Left lung (tissue), 10 donors: ENCODE data around the gene KCNG1. TPM values are rescaled to one million over a fixed set of nuclear protein-coding genes. Genes with fewer than 3 reads are reported as not detected.

Source experiments
- ATAC-seq: fragments of 200-7000 bp; cut with Tn5 transposase; one replicate; pipeline ENCODE4 v1.9.1; 2020; ENCODE audit warnings: moderate library complexity
- DNase-seq, 4 donors: peaks; one replicate each; pipeline ENCODE4 v3.0.0-alpha.2; 2013 to 2020
- H3K27ac ChIP-seq, 2 donors: fragments of 200-600 bp; sonication (generic) in 1 of 2; one replicate each; pipeline versions ENCODE4 v1.5.0 to v1.8.0; 2020 to 2021
- H3K27me3 ChIP-seq, 2 donors: fragments of 200-600 bp; sonication (generic) in 1 of 2; one replicate each; pipeline versions ENCODE4 v1.5.0 to v1.8.0; 2020 to 2021
- H3K36me3 ChIP-seq, 2 donors: fragments of 200-600 bp; sonication (generic) in 1 of 2; one replicate each; pipeline versions ENCODE4 v1.5.0 to v1.8.0; 2020 to 2021
- H3K4me1 ChIP-seq, 2 donors: fragments of 200-600 bp; one replicate each; pipeline ENCODE4 v1.8.0; 2021
- H3K4me3 ChIP-seq, 2 donors: fragments of 200-600 bp; sonication (generic) in 1 of 2; one replicate each; pipeline versions ENCODE4 v1.5.0 to v1.8.0; 2020 to 2021; ENCODE audit warnings: mild to moderate bottlenecking in 1 of 2
- H3K9me3 ChIP-seq, 2 donors: fragments of 200-600 bp; sonication (generic) in 1 of 2; one replicate each; pipeline versions ENCODE4 v1.5.0 to v1.8.0; 2020 to 2021
- intact Hi-C, 2 donors: fragments of 100-400 bp; cut with DNase I; formaldehyde crosslinking; loops; one replicate each; pipeline versions ENCODE4 v1.11.2 to v1.14.2; 2022
- polyA plus RNA-seq, 6 donors: library from polyadenylated mRNA; unstranded; fragments of 120-200 nt; gene quantifications; one replicate each; pipeline ENCODE4 v1.2.1, GENCODE V29; 2013; ENCODE audit not compliant: insufficient read length in 6 of 6
- total RNA-seq, 2 donors: library from RNA; stranded (reverse); fragmentation: NEBNext Ultra II Directional; extraction: Animal tissue kit (Norgen Biotek cat#: 25700); gene quantifications; one replicate each; pipeline ENCODE4 v1.2.1, GENCODE V29; 2021
- TF ChIP-seq, protein P1 (sequence below), 2 donors: fragments of 200-600 bp; sonication (generic) in 1 of 2; IDR thresholded peaks; one replicate each; pipeline versions ENCODE4 v1.5.0 to v1.8.0; 2021; ENCODE audit warnings: antibody characterized with exemption in 2 of 2
- donor health status: DM: no; HTN: yes; CAD: no.
- donor health status: DM: no; HTN: no; CAD: no.

KCNG1 gene
- total and polyA plus RNA-seq, 8 donors = 0.31 to 1.5 (median 0.62) TPM

DNA sequence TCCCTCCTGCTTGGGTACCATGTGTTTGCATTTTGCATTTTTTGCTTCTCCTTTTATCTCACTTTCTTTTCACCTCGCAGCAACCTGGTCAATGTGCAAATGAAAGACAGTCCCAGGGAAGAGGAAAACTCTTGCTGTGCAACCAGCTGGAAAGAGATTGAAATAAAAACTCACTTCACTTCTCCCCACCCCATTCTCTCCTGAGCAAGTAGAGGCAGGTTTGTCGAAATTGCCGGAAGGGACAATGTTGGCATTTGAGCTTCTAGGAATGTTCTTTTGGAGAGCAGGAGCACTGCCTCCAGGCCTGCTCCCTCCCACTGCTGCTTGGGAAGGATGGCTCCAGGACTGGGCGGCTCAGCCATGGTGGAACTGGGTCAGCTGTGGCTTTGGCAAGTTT lies 30.6 kb downstream of the KCNG1 start:
- TF ChIP-seq, protein P1, sequence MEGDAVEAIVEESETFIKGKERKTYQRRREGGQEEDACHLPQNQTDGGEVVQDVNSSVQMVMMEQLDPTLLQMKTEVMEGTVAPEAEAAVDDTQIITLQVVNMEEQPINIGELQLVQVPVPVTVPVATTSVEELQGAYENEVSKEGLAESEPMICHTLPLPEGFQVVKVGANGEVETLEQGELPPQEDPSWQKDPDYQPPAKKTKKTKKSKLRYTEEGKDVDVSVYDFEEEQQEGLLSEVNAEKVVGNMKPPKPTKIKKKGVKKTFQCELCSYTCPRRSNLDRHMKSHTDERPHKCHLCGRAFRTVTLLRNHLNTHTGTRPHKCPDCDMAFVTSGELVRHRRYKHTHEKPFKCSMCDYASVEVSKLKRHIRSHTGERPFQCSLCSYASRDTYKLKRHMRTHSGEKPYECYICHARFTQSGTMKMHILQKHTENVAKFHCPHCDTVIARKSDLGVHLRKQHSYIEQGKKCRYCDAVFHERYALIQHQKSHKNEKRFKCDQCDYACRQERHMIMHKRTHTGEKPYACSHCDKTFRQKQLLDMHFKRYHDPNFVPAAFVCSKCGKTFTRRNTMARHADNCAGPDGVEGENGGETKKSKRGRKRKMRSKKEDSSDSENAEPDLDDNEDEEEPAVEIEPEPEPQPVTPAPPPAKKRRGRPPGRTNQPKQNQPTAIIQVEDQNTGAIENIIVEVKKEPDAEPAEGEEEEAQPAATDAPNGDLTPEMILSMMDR (IDR thresholded peaks at IDR 0.05) = no peak

DNA sequence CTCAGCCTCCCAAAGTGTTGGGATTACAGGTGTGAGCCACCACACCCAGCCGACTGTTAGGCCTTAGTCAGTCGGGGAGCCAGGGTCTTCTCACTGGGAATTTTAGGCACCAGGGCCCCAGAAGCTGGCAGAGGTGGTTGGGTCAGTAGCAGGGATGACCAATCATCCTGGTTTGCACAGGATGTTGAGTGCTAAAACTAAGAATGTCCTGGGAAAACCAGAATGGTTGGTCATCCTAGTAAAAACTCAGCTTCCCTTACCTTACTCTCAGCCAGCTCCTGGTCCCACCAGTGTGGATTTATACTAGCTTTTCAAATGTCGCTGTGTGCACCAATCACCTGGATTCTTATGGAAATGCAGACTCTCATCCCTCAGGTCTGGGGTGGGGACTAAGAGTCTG lies 31.8 kb downstream of the KCNG1 start:
- Histone ChIP-seq H3K27ac (no peak overlapping the region), H3K4me3 (no peak overlapping the region), H3K36me3 (no peaks in the 10 kb centered on the region), H3K27me3 (peaks cover 0 to 37% of the 10 kb centered on the region in 2 donors), H3K4me1 (no peaks in the 10 kb centered on the region), H3K9me3 (no peaks in the 10 kb centered on the region)
- intact Hi-C loops = loop anchor here in 1 of 2 donors (5.0 kb wide), 1 partner anchor 316 kb away; no protein-coding TSS in a partner anchor
- ATAC-seq (no peak), DNase-seq (no peak)
- TF ChIP-seq, protein P1 (IDR thresholded peaks at IDR 0.05) = no peak

More for the DNA sequence above, 30.6 kb downstream of the KCNG1 start:
- DNase-seq = no peak
- Histone ChIP-seq H3K27ac (no peak overlapping the region), H3K27me3 (peaks cover 0 to 28% of the 10 kb centered on the region in 2 donors), H3K36me3 (no peaks in the 10 kb centered on the region), H3K9me3 (no peaks in the 10 kb centered on the region), H3K4me3 (no peak overlapping the region), H3K4me1 (no peaks in the 10 kb centered on the region)
- ATAC-seq = no peak
- intact Hi-C loops = loop anchor here in 1 of 2 donors (5.0 kb wide), 1 partner anchor 315 kb away; no protein-coding TSS in a partner anchor

- DNase-seq = peak in 3 of 4 donors; percentile 49 to 87 (median 84)
Observed at GRCh38 chr20:50987493-50988210, 35.3 kb downstream of the KCNG1 start.

DNA sequence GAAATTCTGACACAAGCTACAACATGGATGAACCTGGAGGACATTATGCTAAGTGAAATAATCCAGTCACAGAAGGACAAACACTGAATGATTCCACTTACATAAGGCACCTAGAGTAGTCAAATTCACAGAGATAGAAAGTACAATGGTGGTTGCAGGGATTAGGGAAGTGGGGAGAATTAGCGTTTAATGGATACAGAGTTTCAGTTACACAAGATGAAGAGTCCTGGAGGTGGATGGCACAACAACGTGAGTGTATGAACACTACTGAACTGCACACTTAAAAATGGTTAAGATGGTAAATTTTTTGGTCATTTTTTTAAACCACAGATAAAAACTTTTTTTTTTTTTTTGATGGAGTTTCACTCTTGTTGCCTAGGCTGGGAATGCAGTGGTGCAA lies 39.6 kb downstream of the KCNG1 start:
- no peak for DNase-seq
- H3K9me3 ChIP-seq = no peaks in the 10 kb centered on the region
- peaks cover 0 to 77% of the 10 kb centered on the region in 2 donors for H3K27me3 ChIP-seq
- H3K27ac ChIP-seq = no peak overlapping the region
- no peaks in the 10 kb centered on the region for H3K36me3 ChIP-seq
- TF ChIP-seq, protein P1 (IDR thresholded peaks at IDR 0.05) = no peak
- H3K4me1 ChIP-seq = no peaks in the 10 kb centered on the region
- intact Hi-C loops = no loop called here
- no peak for ATAC-seq
- H3K4me3 ChIP-seq = no peak overlapping the region

More at GRCh38 chr20:50987493-50988210, 35.3 kb downstream of the KCNG1 start:
- H3K27ac ChIP-seq = no peak overlapping the region
- TF ChIP-seq, protein P1 (IDR thresholded peaks at IDR 0.05) = peak; percentile 68 to 90
- no peak overlapping the region for H3K4me3 ChIP-seq
- no peaks in the 10 kb centered on the region for H3K9me3 ChIP-seq
- no peaks in the 10 kb centered on the region for H3K36me3 ChIP-seq
- no peaks in the 10 kb centered on the region for H3K4me1 ChIP-seq
- ATAC-seq = peak; percentile 99
- intact Hi-C loops = no loop called here
- H3K27me3 ChIP-seq = peaks cover 0 to 67% of the 10 kb centered on the region in 2 donors

DNA sequence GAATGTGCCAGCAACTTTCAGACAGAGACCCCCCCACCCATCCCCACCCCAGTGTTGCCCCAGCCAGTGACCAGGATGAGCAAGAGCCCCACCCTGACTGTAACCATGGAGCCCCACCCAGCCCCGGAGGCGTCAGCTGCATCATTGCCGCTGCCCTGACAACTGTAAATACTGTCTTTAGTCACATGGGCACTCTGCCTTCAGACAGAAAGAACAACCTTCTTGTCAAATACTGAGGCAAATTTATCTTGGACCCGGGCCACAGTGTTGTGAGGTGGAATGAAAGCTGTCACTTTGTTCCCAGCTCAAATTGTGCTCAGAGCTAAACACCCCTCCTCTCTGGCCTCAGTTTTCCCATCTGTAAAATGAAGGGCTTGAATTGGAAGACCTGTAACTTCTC lies 40.5 kb downstream of the KCNG1 start:
- H3K27ac ChIP-seq = no peak overlapping the region
- H3K36me3 ChIP-seq = no peaks in the 10 kb centered on the region
- ATAC-seq = peak; percentile 64
- TF ChIP-seq, protein P1 (IDR thresholded peaks at IDR 0.05) = no peak
- intact Hi-C loops = no loop called here
- H3K27me3 ChIP-seq = peaks cover 0 to 82% of the 10 kb centered on the region in 2 donors
- DNase-seq = peak in 1 of 4 donors; percentile 38
- H3K9me3 ChIP-seq = no peaks in the 10 kb centered on the region
- H3K4me1 ChIP-seq = no peaks in the 10 kb centered on the region
- H3K4me3 ChIP-seq = no peak overlapping the region
